WTC11 (cell line): Measurements from ENCODE around the gene ZFP90.

Experiments
- CREB1 ChIP-seq: sonication (generic); formaldehyde crosslinking; IDR thresholded peaks from 2 replicates; pipeline ENCODE4 v1.8.0; 2023; ENCODE audit warnings: mild to moderate bottlenecking, missing genetic modification reagents
- CTCF ChIP-seq: fragments of 200-600 bp; IDR thresholded peaks from 2 replicates; pipeline ENCODE4 v1.8.0; 2022; ENCODE audit warnings: antibody characterized with exemption
- ESRRA ChIP-seq: sonication (generic); formaldehyde crosslinking; IDR thresholded peaks from 2 replicates; pipeline ENCODE4 v1.8.1; 2022; ENCODE audit warnings: mild to moderate bottlenecking, missing genetic modification reagents, borderline replicate concordance
- TEAD1 ChIP-seq: sonication (generic); formaldehyde crosslinking; IDR thresholded peaks from 2 replicates; pipeline ENCODE4 v1.8.0; 2022; ENCODE audit warnings: mild to moderate bottlenecking, missing genetic modification reagents
- USF2 ChIP-seq: sonication (generic); formaldehyde crosslinking; IDR thresholded peaks from 2 replicates; pipeline ENCODE4 v1.8.1; 2023; ENCODE audit warnings: mild to moderate bottlenecking, missing genetic modification reagents, moderate library complexity
- TF ChIP-seq, protein P1 (sequence below): sonication (generic); formaldehyde crosslinking; IDR thresholded peaks from 2 replicates; pipeline ENCODE4 v1.8.0; 2022; ENCODE audit warnings: mild to moderate bottlenecking, missing genetic modification reagents

DNA sequence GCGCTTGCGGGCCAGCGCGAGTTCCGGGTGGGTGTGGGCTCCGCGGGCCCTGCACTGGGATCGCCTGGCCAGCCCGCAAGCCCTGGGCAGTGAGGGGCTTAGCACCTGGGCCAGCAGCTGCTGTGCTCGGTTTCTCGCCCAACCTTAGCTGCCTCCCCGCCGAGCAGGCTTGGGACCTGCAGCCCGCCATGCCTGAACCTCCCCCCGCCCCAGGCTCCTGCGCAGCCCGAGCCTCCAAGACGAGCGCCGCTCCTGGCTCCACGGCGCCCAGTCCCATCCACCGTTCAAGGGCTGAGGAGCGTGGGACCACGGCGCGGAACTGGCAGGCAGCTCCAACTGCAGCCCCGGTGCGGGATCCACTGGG is 12.3 kb upstream of the ZFP90 start:
- TF ChIP-seq CTCF (no peak), ESRRA (no peak), TEAD1 (no peak), CREB1 (CRISPR knock-in tag) (no peak), USF2 (CRISPR knock-in tag) (no peak)
- TF ChIP-seq, protein P1, sequence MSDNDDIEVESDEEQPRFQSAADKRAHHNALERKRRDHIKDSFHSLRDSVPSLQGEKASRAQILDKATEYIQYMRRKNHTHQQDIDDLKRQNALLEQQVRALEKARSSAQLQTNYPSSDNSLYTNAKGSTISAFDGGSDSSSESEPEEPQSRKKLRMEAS, result no peak
